Prostate gland (tissue), 2 donors: ENCODE measurements around the gene SNRK.

ENCODE experiments used
- POLR2A ChIP-seq: fragments of 450-650 bp; IDR thresholded peaks from one replicate; pipeline ENCODE4 v1.6.1; 2016; ENCODE audit warnings: antibody characterized with exemption, mild to moderate bottlenecking
- TF ChIP-seq, protein P1 (sequence below), 4 experiments: fragments of 200-600 bp in 2 of 4; fragments of 450-650 bp in 2 of 4; sonication (generic) in 2 of 4; IDR thresholded peaks; 1 replicate in 3 of 4; 2 replicates in 1 of 4; pipeline ENCODE4 v1.5.1; 2016 to 2019; ENCODE audit warnings: antibody characterized with exemption in 4 of 4, mild to moderate bottlenecking in 2 of 4, moderate library complexity in 2 of 4

DNA sequence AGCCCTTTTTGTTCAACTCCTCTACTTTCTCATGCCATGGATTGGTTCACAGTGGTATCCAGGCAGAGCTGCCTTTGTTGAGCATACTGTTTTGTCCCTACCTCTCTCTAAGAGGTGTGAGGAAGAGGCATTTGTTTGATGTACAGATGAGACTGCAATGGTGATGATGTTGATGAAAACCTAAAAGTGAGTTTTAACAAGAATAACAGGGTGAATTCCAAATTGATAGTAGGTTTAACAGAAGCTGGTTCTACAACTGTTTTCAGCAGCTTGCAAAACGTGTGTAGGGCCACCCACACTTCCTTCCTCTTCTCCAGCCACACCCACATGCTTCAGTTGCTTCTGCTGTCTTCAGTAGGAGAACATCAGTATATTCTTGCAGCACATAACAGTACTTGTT is 10.2 kb downstream of the SNRK start:
- TF ChIP-seq, protein P1, sequence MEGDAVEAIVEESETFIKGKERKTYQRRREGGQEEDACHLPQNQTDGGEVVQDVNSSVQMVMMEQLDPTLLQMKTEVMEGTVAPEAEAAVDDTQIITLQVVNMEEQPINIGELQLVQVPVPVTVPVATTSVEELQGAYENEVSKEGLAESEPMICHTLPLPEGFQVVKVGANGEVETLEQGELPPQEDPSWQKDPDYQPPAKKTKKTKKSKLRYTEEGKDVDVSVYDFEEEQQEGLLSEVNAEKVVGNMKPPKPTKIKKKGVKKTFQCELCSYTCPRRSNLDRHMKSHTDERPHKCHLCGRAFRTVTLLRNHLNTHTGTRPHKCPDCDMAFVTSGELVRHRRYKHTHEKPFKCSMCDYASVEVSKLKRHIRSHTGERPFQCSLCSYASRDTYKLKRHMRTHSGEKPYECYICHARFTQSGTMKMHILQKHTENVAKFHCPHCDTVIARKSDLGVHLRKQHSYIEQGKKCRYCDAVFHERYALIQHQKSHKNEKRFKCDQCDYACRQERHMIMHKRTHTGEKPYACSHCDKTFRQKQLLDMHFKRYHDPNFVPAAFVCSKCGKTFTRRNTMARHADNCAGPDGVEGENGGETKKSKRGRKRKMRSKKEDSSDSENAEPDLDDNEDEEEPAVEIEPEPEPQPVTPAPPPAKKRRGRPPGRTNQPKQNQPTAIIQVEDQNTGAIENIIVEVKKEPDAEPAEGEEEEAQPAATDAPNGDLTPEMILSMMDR (IDR thresholded peaks at IDR 0.05): no peak
- no peak for TF ChIP-seq POLR2A
